NCI-H146 (cell line): ENCODE data around the gene CHRNA9.
"Not testable (repeated sequence)": the region's sequence is repeated elsewhere in the genome, so short reads cannot be mapped to it uniquely, and the experiment has no call there.

Experiments used
- DNase-seq: peaks from one replicate; lab custom pipeline; 2025; lab: John Stamatoyannopoulos, UW

Gene CHRNA9, protein sequence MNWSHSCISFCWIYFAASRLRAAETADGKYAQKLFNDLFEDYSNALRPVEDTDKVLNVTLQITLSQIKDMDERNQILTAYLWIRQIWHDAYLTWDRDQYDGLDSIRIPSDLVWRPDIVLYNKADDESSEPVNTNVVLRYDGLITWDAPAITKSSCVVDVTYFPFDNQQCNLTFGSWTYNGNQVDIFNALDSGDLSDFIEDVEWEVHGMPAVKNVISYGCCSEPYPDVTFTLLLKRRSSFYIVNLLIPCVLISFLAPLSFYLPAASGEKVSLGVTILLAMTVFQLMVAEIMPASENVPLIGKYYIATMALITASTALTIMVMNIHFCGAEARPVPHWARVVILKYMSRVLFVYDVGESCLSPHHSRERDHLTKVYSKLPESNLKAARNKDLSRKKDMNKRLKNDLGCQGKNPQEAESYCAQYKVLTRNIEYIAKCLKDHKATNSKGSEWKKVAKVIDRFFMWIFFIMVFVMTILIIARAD

DNA sequence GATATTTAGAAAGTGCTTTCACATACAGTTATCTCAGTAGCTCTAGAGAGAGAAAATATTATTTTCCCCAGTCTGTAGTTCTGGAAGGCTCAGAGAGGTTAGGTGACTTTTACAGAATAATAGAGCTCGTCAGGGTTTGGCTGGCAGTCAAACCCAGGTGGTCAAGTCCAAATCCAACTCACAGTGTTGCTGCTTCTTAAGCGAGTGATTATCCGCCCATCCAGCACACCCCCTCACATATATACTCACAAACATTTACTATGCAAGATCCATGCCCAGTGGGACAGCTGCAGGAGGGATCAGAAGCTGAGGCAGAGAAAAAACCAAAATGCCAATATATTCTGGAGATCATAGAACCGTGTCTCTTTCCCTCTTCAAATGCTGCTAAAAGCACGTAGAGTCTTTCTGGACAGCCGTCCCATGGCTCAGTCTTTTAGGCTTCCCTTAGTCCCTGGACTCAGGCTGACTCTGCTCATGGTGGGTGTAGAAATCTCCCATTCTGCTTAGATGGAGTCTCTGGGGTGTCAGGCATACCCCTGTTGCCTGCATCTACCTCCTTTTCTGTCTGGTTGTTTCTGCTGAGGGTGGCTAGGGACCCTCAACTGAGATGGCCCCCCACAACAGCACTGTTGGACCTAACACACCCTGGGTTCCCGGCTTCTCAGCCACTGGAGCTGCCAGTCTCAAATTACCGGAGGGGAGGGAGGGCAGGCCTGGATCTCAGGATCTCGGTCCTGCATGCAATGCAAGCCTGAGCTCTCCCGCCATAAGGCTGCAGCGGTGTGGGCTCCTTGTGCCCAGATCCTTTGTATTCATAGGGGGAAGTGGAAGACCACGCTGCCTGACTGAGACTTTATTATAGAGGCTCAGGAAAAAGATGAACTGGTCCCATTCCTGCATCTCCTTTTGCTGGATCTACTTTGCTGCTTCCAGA, at the start of gene CHRNA9:
Gene CHRNA9, plus strand, starts transcription at position 743 of the 934 bp plus-strand sequence. Its CDS starts 135 bp downstream, at position 878.
- DNase-seq: no peak

DNA sequence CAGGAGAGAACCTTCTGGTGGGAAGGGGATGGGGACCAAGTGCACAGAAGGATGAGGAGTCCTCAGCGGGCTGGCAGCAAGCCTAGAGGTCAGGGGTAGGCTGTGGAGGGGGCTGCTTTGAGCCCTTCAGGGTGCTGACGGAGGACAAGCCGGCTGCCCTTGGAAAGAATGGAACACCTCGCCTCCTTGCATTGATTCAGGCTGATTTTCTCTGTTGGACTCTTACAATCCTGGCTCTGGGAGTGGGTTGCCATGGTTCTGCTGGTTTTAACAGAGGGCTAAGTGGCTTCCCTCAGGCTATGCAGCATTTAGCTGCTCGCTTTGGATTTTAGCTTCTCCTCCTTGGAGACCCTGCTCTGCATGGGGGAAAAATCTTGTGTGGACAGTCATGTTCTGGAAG, 49.4 kb upstream of the CHRNA9 start:
- peak; percentile 40 for DNase-seq

DNA sequence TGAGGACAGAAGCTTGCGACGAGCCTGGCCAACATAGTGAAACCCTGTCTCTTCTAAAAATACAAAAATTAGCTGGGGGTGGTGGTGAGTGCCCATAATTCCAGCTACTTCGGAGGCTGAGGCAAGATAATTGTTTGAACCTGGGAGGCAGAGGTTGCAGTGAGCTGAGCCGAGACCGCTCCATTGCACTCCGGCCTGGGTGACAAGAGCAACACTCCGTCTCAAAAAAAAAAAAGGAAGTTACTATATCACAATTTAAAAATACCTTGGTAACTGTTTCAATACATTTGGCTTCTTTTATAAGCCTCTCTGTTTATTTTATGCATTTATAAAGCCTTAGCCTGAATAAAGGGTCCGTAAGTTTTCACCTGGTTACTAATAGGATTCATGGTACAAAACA, 46.6 kb upstream of the CHRNA9 start:
- DNase-seq: no peak

- peak; percentile 65 for DNase-seq
Observed at GRCh38 chr4:40289366-40290188, 45.6 kb upstream of the CHRNA9 start.

DNA sequence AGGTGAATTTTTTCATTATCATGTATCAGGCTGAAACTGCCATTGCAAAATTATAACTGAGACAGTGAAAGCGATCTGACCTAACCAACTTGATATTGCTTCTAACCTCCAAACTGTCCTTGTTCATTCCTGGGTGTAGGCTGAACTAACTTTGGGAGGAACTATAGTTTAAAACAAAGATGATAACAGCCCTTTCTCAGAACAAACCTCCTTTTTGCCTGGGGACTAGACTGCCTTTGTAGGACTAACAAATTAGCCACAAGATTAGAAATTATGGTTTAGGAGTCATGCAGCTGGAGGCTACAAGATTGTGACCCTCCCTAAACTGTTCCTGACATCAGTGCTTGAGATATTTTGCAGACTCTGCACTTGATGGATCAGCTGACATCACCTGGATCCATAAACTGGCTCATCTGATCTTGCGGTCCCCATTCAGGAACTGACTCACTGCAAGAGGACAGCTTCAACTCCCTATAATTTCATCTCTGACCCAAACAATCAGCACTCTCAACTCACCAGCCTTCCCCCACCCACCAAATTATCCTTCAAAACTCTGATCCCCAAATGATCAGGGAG, 44.4 kb upstream of the CHRNA9 start:
- DNase-seq: not testable (repeated sequence)

GRCh38 chr4:40292313-40292759, 42.8 kb upstream of the CHRNA9 start:
- no peak for DNase-seq

- DNase-seq: no peak
Observed at GRCh38 chr4:40294339-40294738, 40.8 kb upstream of the CHRNA9 start.

- not testable (repeated sequence) for DNase-seq
Observed at GRCh38 chr4:40295030-40295429, 40.1 kb upstream of the CHRNA9 start.

DNA sequence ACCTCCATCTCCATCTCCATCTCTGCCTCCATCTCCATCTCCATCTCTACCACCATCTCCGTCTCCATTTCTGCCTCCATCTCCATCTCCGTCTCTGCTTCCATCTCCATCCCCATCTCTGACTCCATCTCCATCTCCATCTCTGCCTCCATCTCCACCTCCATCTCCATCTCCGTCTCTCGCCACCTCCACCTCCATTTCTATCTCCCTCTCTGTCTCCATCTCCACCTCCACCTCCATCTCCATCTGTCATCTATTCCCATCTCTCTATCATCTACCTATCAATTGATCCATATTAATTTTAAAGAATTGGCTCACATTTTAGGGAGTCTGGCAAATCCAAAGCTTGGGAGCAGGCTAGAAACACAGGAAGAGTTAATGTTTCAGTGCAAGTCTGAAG, 39.6 kb upstream of the CHRNA9 start:
- DNase-seq: no peak

GRCh38 chr4:40299126-40299525, 36.0 kb upstream of the CHRNA9 start:
- no peak for DNase-seq

- no peak for DNase-seq
Observed at GRCh38 chr4:40299811-40300292, 35.3 kb upstream of the CHRNA9 start.

DNA sequence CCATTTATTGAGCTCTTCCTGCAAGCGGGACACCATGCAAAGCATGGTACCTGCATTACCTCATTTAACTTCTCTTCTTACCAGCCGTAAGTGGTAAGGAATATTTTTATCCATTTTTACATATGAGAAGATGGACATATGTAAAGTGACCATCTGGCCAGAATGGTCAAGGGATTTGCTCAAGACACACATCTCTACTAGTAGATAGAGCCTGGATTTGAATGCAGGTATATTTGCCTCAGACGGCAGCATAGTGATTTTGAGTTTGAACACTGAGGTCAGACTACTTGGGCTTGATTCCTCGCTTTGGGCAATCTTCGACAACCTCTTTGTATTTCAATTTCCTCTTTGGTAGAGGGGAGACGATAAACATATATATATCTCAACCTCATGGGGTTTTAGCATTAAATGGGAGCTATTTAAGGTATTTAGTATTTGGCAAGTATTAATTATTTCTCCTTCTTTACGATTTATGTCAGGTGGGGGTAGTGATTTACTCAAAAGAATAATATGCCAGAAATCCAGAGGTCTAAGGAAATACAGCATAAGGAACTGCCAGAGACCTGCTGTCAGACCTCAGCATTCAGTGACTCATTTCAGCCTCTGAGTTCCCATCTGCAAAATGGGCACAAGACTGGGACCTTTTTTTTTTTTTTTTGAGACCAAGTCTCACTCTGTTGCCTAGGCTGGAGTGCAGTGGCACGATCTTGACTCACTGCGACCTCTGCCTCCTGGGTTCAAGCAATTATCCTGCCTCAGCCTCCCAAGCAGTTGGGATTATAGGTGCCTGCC, 34.6 kb upstream of the CHRNA9 start:
- DNase-seq: no peak

DNA sequence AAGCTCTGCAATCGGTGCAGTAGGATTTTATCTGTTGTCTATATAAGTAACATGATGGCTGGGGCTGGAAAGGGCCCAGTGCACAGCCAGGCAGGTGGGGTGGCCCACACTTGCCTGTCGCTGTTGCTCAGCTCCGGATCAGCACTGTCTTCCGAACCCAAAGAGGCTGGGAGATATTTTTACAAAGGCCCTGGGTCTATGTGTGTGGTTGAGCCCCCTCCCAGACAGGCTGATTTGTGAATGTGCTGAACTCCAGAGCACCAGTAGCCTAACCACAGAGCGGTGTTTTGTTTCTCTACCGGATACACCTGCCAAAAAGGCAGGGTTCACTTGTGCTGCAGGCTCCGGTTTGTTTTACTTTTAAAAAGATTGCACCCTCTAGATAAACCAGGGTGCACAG, 33.5 kb upstream of the CHRNA9 start:
- DNase-seq: no peak

- no peak for DNase-seq
Observed at GRCh38 chr4:40303751-40304150, 31.4 kb upstream of the CHRNA9 start.

- DNase-seq: no peak
Observed at GRCh38 chr4:40305328-40306170, 29.6 kb upstream of the CHRNA9 start.

- no peak for DNase-seq
Observed at GRCh38 chr4:40306226-40306625, 28.9 kb upstream of the CHRNA9 start.

DNA sequence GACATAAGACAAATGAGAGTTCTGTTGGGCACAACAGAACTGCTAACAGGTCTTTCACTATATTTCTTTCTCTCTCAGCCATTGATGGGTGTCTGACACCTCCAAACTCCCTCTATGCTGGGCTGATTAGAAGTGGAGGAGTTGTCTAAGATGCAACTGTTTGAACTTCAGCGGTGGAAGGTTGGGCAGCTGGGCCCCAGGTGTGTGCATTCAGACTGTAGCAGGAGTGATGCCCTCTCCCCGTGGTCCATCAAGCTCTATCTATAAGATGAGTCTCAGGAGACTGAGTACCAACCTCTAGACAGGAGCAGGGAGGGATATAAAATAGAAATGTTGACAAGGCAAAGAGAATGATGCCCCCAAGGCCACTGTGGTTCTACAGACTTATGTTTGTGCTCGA, 28.2 kb upstream of the CHRNA9 start:
- DNase-seq: no peak

DNA sequence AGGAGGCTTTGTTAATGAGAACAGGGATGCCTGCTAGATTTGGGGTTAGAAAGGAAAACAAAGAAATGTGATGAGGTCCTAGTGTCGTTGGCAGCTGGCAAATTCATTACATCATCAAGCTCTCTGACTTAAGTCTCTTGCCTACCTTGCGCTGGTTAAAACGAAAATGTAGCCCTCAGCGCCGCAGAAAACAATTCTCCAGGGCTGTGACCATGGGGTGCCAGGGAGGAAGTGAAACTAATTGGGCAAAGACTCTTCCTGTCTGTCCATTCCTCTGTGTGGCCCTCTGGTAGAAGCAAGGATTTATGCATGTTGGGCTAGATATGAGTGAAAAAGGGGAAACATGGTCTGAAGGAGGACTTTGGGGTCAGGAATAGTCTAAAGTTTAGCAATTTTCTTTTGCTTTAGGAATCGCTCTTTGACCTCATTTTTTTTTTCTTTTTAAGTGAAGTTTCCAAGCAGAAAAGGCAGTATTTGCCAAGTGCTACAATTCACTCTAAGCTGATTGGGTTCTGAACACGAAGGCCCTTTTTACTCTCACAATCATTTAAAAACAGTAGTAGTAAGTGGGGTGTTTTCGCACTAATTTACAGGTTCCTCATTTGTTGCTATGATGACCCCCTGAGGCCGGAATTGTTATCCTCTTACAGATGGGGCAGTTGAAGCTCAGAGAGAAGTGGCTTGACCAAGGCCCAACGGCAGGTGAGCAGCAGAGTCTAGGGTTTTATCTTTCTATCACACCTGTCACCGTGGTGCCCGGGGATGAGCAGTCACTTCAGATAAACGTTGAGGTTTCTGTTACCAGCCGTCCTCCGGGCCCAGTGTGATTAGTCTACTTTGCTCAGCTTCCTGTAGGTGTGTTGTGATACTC, 27.3 kb upstream of the CHRNA9 start:
- no peak for DNase-seq
